Fibroblast of pulmonary artery (primary cell): ENCODE results near the gene ACAD9.
A peak's percentile ranks its signal among the peaks of the same experiment; 100 is the strongest.

ENCODE experiments used
- DNase-seq: peaks from one replicate; pipeline ENCODE4 v3.0.0-alpha.2; 2010; ENCODE audit warnings: low read depth
- H3K4me3 ChIP-seq: replicated peaks from 2 replicates; pipeline ENCODE4 v1.5.1; 2011; ENCODE audit warnings: low read depth, mild to moderate bottlenecking, control low read depth, low read length, moderate library complexity
- TF ChIP-seq, protein P1 (sequence below): IDR thresholded peaks from 2 replicates; pipeline ENCODE4 v1.5.1; 2011; ENCODE audit warnings: mild to moderate bottlenecking, control low read depth, low read length, inconsistent platforms; ENCODE audit errors: missing control alignments

Gene ACAD9

DNA sequence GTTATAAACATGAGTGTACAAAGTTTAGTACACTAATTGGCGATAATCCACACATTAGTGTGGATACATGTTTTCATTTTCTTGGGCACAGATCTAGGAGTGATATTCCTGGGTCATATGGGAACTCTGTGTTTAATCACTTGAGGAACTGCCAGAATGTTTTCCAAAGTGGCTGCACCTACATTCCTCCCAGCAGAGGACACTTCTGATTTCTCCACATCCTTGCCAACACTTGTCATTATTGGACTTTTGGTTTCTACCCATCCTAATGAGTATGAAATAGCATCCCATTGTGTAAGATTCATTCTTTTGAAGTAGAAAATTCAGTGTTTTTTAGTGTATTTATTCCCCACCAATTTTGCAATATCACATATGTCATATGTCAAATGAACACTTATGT, 60.8 kb downstream of the ACAD9 start:
- H3K4me3 ChIP-seq = no peak overlapping the region
- TF ChIP-seq, protein P1, sequence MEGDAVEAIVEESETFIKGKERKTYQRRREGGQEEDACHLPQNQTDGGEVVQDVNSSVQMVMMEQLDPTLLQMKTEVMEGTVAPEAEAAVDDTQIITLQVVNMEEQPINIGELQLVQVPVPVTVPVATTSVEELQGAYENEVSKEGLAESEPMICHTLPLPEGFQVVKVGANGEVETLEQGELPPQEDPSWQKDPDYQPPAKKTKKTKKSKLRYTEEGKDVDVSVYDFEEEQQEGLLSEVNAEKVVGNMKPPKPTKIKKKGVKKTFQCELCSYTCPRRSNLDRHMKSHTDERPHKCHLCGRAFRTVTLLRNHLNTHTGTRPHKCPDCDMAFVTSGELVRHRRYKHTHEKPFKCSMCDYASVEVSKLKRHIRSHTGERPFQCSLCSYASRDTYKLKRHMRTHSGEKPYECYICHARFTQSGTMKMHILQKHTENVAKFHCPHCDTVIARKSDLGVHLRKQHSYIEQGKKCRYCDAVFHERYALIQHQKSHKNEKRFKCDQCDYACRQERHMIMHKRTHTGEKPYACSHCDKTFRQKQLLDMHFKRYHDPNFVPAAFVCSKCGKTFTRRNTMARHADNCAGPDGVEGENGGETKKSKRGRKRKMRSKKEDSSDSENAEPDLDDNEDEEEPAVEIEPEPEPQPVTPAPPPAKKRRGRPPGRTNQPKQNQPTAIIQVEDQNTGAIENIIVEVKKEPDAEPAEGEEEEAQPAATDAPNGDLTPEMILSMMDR = no peak
- DNase-seq = no peak

DNA sequence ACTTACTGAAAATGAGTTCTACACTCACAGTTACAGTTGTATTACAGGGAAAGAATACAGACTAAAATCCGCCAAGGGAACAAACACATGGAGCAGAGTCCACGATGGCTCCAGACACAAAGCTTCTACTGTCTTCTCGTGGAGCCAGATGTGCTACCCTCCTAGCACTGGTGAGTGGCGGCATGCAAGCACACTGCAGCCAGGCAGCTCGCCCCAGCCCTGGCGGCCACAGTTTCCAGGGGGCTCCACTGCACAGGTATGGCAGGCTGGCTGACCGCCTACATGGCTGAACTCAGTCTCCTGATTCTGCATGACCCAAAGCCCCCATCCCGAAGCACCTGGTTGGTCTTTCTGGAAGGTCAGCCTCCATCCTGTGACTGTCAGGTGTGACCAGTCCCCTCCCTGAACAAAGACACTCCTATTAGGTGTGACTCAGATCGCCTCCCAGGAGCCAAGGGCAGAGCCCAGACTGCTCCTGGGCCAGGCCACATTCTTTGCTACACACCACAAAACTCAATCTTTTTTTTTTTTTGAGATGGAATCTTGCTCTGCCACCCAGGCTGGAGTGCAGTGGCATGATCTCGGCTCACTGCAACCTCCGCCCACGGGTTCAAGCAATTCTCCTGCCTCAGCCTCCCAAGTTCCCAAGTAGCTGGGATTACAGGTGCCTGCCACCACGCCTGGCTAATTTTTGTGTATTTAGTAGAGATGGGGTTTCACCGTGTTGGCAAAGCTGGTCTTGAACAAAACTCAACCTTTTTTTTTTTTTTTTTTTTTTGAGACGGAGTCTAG, 62.9 kb downstream of the ACAD9 start:
- TF ChIP-seq, protein P1 = no peak
- no peak overlapping the region for H3K4me3 ChIP-seq
- DNase-seq = no peak

DNA sequence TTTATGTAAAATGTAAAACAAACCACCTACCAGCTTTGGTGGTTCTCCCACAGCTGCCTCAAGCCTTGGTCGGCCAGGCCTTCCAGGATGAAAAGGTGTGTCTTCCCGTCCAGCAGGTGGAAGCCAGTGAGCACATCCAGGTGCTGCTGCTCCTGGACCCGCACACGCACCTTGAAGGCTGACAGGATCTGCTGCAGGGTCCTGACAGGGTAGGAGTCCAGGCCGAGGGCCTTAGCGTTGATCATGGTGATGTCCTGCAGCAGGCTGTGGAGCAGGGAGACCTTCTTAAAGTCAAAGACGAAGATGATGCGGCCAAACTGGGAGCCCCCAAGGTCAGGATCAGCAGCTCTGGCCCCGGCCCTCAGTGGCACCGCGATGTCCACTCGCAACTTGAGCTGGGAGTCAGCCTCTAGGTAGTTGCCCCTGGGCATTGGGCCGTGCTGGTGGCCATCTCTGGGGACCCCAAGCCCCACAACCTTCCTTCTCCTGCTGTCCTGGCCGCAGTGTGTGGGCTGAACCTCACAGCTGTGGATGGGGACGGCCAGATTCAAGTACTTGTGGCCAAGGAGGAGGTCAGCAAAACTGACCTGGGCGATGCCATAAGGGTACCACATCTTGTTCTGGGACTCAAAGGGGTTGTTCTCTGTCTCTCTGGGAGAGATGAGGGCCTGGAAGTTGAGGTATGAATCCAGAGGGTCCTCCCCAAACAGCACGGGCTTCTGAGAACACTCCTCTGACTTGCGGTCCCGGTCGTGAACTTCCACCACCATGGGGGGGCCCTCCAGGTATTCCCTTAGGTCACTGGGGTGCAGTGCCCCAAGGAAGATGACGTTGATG, 65.8 kb downstream of the ACAD9 start:
- no peak overlapping the region for H3K4me3 ChIP-seq
- TF ChIP-seq, protein P1 = no peak
- no peak for DNase-seq

DNA sequence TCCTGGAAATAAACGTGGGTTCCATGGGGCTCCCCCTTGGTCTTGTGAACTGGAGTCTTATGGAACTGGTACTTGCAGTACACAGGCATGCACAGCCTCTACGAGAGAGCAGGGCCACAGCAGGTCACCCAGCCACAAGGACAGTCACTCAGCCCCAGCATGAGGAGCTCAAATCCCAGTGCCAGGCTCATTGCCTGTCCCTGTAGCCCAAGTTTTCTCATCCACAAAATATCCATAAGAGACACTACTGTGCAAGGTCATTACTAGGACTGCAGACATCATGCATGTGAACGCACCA, 66.4 kb downstream of the ACAD9 start:
- H3K4me3 ChIP-seq = no peak overlapping the region
- DNase-seq = no peak
- TF ChIP-seq, protein P1 = no peak

DNA sequence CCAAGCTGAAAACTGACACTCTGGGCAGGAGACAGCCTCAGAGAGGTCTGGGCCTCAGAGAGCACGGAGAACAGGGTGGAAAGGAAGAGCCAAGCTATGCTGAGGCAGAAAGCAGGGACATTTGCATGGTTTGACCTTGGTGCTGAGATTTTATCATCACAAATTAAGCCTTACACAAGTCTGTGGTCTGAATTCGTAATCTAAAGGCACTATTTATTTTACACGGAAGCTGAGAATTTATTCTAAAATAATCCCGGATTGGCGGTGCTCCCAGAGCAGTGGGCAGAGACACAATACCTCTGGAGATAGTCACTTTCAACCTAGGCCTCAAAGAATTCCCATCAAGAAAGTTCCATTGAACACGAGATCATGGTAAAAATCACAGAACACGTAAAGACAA, 67.0 kb downstream of the ACAD9 start:
- DNase-seq = peak; percentile 19
- no peak overlapping the region for H3K4me3 ChIP-seq
- TF ChIP-seq, protein P1 = no peak

DNA sequence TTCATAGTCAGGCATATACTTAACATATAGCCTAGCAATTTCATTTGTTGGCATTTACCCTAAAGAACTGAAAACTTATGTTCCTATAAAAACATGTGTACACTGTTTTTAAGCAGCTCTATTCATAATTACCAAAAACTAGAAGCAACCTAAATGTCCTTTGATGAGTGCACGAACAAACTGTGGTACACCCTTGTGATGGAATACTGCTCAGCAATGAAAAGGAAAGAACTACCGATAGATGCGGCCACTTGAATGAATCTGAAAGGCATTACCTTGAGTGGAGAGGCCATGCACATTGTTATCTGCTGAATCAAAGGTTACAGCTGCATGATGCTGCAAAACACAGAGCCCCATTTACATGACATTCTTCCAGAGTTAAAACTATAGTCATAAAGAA, 69.7 kb downstream of the ACAD9 start:
- TF ChIP-seq, protein P1 = no peak
- no peak overlapping the region for H3K4me3 ChIP-seq
- no peak for DNase-seq
